ENCODE results near the gene KCNN4. TPM values are rescaled to one million over a fixed set of nuclear protein-coding genes. Genes with fewer than 3 reads are reported as not detected.

KCNN4 gene
- total and polyA plus RNA-seq, 2 of the 13 experiments (the other 11 are each of a cell fraction or from before 2014, with no cell fraction given): 0.13 to 0.25 TPM

DNA sequence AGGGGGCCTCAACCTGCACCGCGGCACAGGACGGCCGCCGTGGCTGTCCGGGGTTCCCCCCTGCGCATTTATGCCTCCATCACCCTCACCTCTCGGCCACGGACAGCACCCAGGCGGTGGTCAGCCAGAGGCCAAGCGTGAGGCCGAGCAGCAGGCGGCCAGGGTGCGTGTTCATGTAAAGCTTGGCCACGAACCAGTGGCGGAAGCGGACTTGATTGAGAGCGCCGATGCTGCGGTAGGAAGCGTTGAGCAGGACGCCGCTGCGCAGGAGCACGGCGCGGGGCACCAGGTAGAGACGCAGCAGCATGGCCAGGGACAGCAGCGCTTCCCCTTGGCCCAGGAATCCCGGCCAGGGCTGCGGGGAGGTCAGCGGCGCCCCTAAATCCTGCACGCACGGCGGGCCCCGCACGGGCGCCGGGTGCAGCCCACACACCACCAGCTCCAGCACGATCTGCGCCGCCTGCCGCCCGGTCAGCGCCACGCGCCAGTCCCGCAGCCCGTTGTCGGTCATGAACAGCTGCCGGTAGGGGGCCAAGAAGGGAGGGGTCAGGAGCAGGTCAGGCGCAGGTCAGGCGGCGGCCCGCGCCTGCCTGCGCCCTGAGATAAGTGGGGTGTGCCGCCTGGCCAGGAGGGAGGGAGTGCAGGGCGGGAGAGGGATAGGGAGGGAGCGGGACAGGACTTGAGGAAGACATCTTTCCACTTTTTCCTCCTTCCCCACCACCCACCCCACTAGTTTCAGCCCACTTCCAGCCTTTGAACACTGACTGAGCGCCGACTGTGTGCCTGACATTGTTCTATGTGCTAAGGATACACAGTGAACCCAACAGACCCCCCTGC lies 6.5 kb downstream of the KCNN4 start (continued):
- TF ChIP-seq, protein P1, sequence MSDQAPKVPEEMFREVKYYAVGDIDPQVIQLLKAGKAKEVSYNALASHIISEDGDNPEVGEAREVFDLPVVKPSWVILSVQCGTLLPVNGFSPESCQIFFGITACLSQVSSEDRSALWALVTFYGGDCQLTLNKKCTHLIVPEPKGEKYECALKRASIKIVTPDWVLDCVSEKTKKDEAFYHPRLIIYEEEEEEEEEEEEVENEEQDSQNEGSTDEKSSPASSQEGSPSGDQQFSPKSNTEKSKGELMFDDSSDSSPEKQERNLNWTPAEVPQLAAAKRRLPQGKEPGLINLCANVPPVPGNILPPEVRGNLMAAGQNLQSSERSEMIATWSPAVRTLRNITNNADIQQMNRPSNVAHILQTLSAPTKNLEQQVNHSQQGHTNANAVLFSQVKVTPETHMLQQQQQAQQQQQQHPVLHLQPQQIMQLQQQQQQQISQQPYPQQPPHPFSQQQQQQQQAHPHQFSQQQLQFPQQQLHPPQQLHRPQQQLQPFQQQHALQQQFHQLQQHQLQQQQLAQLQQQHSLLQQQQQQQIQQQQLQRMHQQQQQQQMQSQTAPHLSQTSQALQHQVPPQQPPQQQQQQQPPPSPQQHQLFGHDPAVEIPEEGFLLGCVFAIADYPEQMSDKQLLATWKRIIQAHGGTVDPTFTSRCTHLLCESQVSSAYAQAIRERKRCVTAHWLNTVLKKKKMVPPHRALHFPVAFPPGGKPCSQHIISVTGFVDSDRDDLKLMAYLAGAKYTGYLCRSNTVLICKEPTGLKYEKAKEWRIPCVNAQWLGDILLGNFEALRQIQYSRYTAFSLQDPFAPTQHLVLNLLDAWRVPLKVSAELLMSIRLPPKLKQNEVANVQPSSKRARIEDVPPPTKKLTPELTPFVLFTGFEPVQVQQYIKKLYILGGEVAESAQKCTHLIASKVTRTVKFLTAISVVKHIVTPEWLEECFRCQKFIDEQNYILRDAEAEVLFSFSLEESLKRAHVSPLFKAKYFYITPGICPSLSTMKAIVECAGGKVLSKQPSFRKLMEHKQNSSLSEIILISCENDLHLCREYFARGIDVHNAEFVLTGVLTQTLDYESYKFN (CRISPR knock-in tag; conservative IDR thresholded peaks at IDR 0.05): 0 out of 2 replicates have a peak, but pooled peaks have one; percentile 28
- TF ChIP-seq ZNF720 (CRISPR knock-in tag; IDR thresholded peaks at IDR 0.05) (no peak), SP2 (CRISPR knock-in tag; IDR thresholded peaks at IDR 0.05) (no peak)

DNA sequence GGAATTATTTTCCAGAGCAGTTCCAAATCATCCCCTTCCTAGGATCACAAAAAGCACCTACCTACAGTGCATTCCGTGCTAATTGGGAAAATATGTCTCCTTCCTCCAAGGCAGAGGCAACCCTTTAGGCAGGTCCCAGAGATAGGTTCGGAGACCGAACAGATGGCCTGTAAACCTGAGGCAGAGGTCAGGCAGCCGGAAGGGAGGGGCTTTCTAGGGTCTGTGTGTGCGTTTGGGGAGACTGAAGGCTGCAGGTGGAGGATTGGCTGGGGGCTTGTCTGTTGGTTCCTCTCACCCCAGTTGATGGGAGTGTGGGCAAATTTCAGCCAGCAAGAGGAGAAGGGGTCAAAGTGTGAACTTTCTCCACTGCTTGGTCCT lies 7.1 kb downstream of the KCNN4 start:
- in situ Hi-C loops (cut with HindIII; ENCODE audit: extremely low pct_ligation_motif_present, low pct_unique_long_range_greater_than_20kb): no loop called here
- Histone ChIP-seq H3K79me2 (ENCODE audit: insufficient read depth, low read length) (no peaks in the 10 kb centered on the region), H3K4me2 (ENCODE audit: low read depth, low read length) (peak overlapping the region; percentile 75), H3K9ac (ENCODE audit: insufficient read depth, low read depth, low read length) (0 out of 2 replicates have a peak overlapping the region, but pooled peaks have one; percentile 13), H3K4me1 (ENCODE audit: insufficient read depth, low read length) (peaks cover 21% of the 10 kb centered on the region), H4K20me1 (ENCODE audit: insufficient read depth, low read length) (no peaks in the 10 kb centered on the region), H3K27me3 (ENCODE audit: control insufficient read depth in 1 of 2, insufficient read depth in 2 of 2, low read length in 2 of 2) (peaks cover 1 to 17% of the 10 kb centered on the region in 2 experiments; a peak in 3 of 5 replicates), H3K4me3 (replicated peaks in 1 of 3; ENCODE audit: insufficient read depth in 1 of 3, low read depth in 2 of 3, low read length in 3 of 3) (peak overlapping the region in 2 of 3 experiments; percentile 56 to 68; a peak in 3 of 6 replicates), H3K36me3 (replicated peaks in 1 of 2; ENCODE audit: control insufficient read depth in 1 of 2, insufficient read depth in 2 of 2, low read length in 2 of 2) (no peaks in the 10 kb centered on the region), H3K9me3 (ENCODE audit: low read length) (no peaks in the 10 kb centered on the region), H3K27ac (ENCODE audit: extremely low read length, insufficient read depth, low read length) (no peak overlapping the region), H2AFZ (ENCODE audit: low read length) (no peak overlapping the region)
- no peak for FAIRE-seq
- BruUV-seq (replicated peaks): no TSS peak
- ChIA-PET POLR2A (interaction anchor here (0.8 to 1.8 kb wide), 2 partner anchors 19 to 28 kb away, joined by 3 to 8 read pairs; partner anchors contain the start of gene SMG9), CTCF (ENCODE audit: low intra/inter-chr PET ratio, low total read pairs) (interaction anchor here (1.1 to 1.6 kb wide), 4 partner anchors 9 to 30 kb away, joined by 3 to 4 read pairs (median 3); no protein-coding TSS in a partner anchor)
- peak; percentile 16; the same call in 2 of the 3 replicates for ATAC-seq
- intact Hi-C loops (cut with micrococcal nuclease; ENCODE audit: unreplicated experiment): no loop called here
- no peak for DNase-seq (ENCODE audit: low spot score)
- 18% methylated on average over 3 of the region's 5 CpGs for WGBS (ENCODE audit: low lambda C conversion rate)
- TF ChIP-seq MIXL1 (CRISPR knock-in tag; IDR thresholded peaks at IDR 0.05): no peak
- TF ChIP-seq, protein P2, sequence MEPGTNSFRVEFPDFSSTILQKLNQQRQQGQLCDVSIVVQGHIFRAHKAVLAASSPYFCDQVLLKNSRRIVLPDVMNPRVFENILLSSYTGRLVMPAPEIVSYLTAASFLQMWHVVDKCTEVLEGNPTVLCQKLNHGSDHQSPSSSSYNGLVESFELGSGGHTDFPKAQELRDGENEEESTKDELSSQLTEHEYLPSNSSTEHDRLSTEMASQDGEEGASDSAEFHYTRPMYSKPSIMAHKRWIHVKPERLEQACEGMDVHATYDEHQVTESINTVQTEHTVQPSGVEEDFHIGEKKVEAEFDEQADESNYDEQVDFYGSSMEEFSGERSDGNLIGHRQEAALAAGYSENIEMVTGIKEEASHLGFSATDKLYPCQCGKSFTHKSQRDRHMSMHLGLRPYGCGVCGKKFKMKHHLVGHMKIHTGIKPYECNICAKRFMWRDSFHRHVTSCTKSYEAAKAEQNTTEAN (CRISPR knock-in tag; conservative IDR thresholded peaks at IDR 0.05): no peak
- TF ChIP-seq, protein P3, sequence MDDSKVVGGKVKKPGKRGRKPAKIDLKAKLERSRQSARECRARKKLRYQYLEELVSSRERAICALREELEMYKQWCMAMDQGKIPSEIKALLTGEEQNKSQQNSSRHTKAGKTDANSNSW (CRISPR knock-in tag; IDR thresholded peaks at IDR 0.05; ENCODE audit: borderline replicate concordance): no peak
- TF ChIP-seq ZNF264 (CRISPR knock-in tag; IDR thresholded peaks at IDR 0.05): no peak
- TF ChIP-seq SP4 (CRISPR knock-in tag; IDR thresholded peaks at IDR 0.05): no peak
- no peak for TF ChIP-seq NR2F6 (IDR thresholded peaks at IDR 0.05)
- no peak for TF ChIP-seq NR2F6 (CRISPR knock-in tag; IDR thresholded peaks at IDR 0.05)
- TF ChIP-seq FLYWCH1 (CRISPR knock-in tag; IDR thresholded peaks at IDR 0.05): no peak
- TF ChIP-seq GABPB1 (CRISPR knock-in tag; IDR thresholded peaks at IDR 0.05): no peak
